Heart left ventricle (tissue), 16 donors: Measurements from ENCODE around the gene ASTN2. TPM values are rescaled to one million over a fixed set of nuclear protein-coding genes. Genes with fewer than 3 reads are reported as not detected.

Source experiments
- ATAC-seq, 4 donors: fragments of 200-7000 bp; cut with Tn5 transposase; one replicate each; pipeline ENCODE4 v1.9.1; 2020 to 2022; ENCODE audit warnings: moderate library complexity in 4 of 4, mild to moderate bottlenecking in 3 of 4, moderate number of reproducible peaks in 1 of 4
- DNase-seq, 5 donors: peaks; one replicate each; pipeline ENCODE4 v3.0.0-alpha.2; 2020
- H3K27ac ChIP-seq, 12 donors: fragments of 200-600 bp; sonication (generic) in 4 of 12; one replicate each; pipeline versions ENCODE4 v1.5.0 to v1.8.0; 2016 to 2022; ENCODE audit warnings: mild to moderate bottlenecking in 2 of 12
- H3K27me3 ChIP-seq, 9 donors: fragments of 200-600 bp; sonication (generic) in 2 of 9; one replicate each; pipeline versions ENCODE4 v1.5.1 to v1.8.0; 2016 to 2022; ENCODE audit warnings: mild to moderate bottlenecking in 3 of 9
- H3K36me3 ChIP-seq, 9 donors: fragments of 200-600 bp; sonication (generic) in 2 of 9; one replicate each; pipeline versions ENCODE4 v1.5.0 to v1.8.0; 2018 to 2022; ENCODE audit warnings: mild to moderate bottlenecking in 2 of 9
- H3K4me1 ChIP-seq, 12 donors: fragments of 200-600 bp; sonication (generic) in 4 of 12; one replicate each; pipeline versions ENCODE4 v1.5.0 to v1.8.0; 2016 to 2022; ENCODE audit warnings: mild to moderate bottlenecking in 3 of 12
- H3K4me3 ChIP-seq, 12 donors: fragments of 200-600 bp; sonication (generic) in 4 of 12; one replicate each; pipeline versions ENCODE4 v1.5.0 to v1.8.0; 2017 to 2022; ENCODE audit warnings: mild to moderate bottlenecking in 9 of 12, moderate library complexity in 4 of 12
- H3K9me3 ChIP-seq, 12 donors: fragments of 200-600 bp; sonication (generic) in 4 of 12; one replicate each; pipeline versions ENCODE4 v1.5.0 to v1.8.0; 2016 to 2022; ENCODE audit warnings: mild to moderate bottlenecking in 1 of 12
- POLR2A ChIP-seq, 2 donors: fragments of 450-650 bp; IDR thresholded peaks; one replicate each; pipeline ENCODE4 v1.6.1; 2017; ENCODE audit warnings: antibody characterized with exemption in 2 of 2, mild to moderate bottlenecking in 2 of 2, moderate library complexity in 2 of 2
- WGBS, 4 donors: extraction: QIAGEN DNeasy Blood & Tissue Kit in 2 of 4; methylation state at CpG; one replicate each; pipeline versions ENCODE4 v1.1.5 to v1.1.7; 2013 to 2018; 5-methylcytosine and 5-hydroxymethylcytosine counted together
- intact Hi-C, 10 donors: fragments of 100-400 bp; cut with DNase I; formaldehyde crosslinking; loops; one replicate each; pipeline versions ENCODE4 v1.11.1 to v1.14.2; 2022
- polyA plus RNA-seq, 2 donors: library from polyadenylated mRNA; stranded (reverse); fragments of 200-250 nt; gene quantifications; one replicate each; pipeline ENCODE4 v1.2.3, GENCODE V29; 2013
- total RNA-seq, 9 donors: library from RNA; depleted of rRNA in 2 of 9; stranded (reverse); fragments of >200 nt in 2 of 9; fragmentation: NEBNext Ultra II Directional in 3 of 9; extraction: Animal tissue kit (Norgen Biotek cat#: 25700) in 3 of 9; gene quantifications; one replicate each; pipeline versions ENCODE4 v1.1.0 to v1.2.4, GENCODE V29; 2016 to 2023
- TF ChIP-seq, protein P1 (sequence below), 12 donors: fragments of 200-600 bp; sonication (generic) in 4 of 12; IDR thresholded peaks; one replicate each; pipeline versions ENCODE4 v1.5.0 to v1.8.0; 2018 to 2022; ENCODE audit warnings: antibody characterized with exemption in 12 of 12, mild to moderate bottlenecking in 5 of 12
- donor health status: ischemic (EF 13 %, LVEDD 7.1; RV severe dilation, severe dysfunction).
- donor health status: healthy with polysubstance abuse.
- donor health status: DM: no; HTN: yes; CAD: no.
- donor health status: DM: no; HTN: no; CAD: no.
- donor health status: ischemic (EF 25% LVEDD 6.9; RV normal size, moderate dysfunction).
- donor health status: ischemic (EF 25% LVEDD 5.7; RV mildly dilated, moderate dysfunction).
- donor health status: healthy.
- donor health status: DM: yes; HTN: yes; CAD: no.
- donor health status: ischemic (EF 35%, LVEDD 5.7; RV mildly dilated, moderate dysfunction).
- donor health status: nonischemic (EF 11% LVEDD 7.7; RV severe dilation, severe dysfunction).
- donor health status: DM: yes; HTN: yes; CAD: no.
- donor health status: PGD.
- donor health status: ischemic (EF 29% LVEDD 5.4; RV normal size, mild dysfunction).
- donor health status: nonischemic (EF 23%, LVEDD 6.1; RV moderate dilation, normal function).

ASTN2 gene
- total and polyA plus RNA-seq, 11 donors = 2.5 to 6.0 (median 3.5) TPM

DNA sequence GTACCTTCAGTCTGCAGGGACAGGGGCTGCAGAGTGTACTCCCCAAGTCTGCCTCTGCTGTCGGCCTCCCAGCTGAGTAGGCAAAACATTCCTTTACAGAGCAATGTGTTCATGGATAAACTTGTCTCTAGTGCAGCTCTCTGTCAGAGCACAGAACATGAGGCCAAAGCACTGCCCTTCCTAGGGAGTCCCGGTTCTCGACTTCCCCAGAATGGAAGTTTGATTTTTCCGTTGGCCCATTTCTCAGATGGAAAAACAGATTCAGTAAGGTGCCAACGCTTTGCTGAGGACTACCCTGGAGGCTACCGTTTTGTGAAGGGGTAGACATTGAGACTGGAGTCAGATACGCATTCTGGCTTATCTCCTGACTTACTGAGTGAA is 728.2 kb downstream of the ASTN2 start:
- ATAC-seq = peak; percentile 44 to 47 (median 44)
- intact Hi-C loops = no loop called here
- Histone ChIP-seq H3K4me3 (peak overlapping the region; percentile 56 to 89 (median 77)), H3K9me3 (peaks cover 0 to 12% (median 0%) of the 10 kb centered on the region in 12 donors), H3K4me1 (peaks cover 0 to 35% (median 20%) of the 10 kb centered on the region in 12 donors), H3K27ac (peak overlapping the region in 11 of 12 donors; percentile 66 to 88 (median 79)), H3K36me3 (no peaks in the 10 kb centered on the region), H3K27me3 (no peaks in the 10 kb centered on the region)
- 7 to 17% (median 10%) methylated on average over 6 to 7 of the region's 7 CpGs for WGBS, 4 donors
- TF ChIP-seq, protein P1, sequence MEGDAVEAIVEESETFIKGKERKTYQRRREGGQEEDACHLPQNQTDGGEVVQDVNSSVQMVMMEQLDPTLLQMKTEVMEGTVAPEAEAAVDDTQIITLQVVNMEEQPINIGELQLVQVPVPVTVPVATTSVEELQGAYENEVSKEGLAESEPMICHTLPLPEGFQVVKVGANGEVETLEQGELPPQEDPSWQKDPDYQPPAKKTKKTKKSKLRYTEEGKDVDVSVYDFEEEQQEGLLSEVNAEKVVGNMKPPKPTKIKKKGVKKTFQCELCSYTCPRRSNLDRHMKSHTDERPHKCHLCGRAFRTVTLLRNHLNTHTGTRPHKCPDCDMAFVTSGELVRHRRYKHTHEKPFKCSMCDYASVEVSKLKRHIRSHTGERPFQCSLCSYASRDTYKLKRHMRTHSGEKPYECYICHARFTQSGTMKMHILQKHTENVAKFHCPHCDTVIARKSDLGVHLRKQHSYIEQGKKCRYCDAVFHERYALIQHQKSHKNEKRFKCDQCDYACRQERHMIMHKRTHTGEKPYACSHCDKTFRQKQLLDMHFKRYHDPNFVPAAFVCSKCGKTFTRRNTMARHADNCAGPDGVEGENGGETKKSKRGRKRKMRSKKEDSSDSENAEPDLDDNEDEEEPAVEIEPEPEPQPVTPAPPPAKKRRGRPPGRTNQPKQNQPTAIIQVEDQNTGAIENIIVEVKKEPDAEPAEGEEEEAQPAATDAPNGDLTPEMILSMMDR (IDR thresholded peaks at IDR 0.05) = no peak
- TF ChIP-seq POLR2A (IDR thresholded peaks at IDR 0.05) = no peak
- DNase-seq = no peak

DNA sequence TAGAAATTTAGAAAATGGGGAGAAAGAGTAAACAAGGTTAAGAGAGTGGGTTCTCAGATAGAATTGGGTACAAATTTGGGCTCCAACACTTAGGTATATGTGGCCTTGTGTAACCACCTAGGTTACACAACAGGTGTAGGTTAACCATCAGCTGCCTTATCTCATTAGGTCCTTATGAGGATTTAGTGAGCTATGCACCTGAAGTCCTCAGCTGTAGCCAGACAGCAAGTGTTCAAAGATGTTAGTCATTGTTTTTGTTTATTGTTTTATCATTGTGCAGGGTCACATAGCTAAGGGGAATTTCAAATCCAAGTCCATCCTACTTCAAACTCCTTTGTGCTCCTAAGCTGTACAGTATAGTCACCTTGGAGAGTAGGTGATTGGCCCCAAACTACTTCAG is 728.7 kb downstream of the ASTN2 start:
- ATAC-seq (no peak), DNase-seq (no peak)
- Histone ChIP-seq H3K9me3 (peaks cover 0 to 12% (median 0%) of the 10 kb centered on the region in 12 donors), H3K4me1 (peaks cover 0 to 35% (median 20%) of the 10 kb centered on the region in 12 donors), H3K27ac (no peak overlapping the region), H3K27me3 (no peaks in the 10 kb centered on the region), H3K36me3 (no peaks in the 10 kb centered on the region), H3K4me3 (peak overlapping the region in 9 of 12 donors; percentile 75 to 89 (median 79))
- intact Hi-C loops = no loop called here
- no peak for TF ChIP-seq POLR2A (IDR thresholded peaks at IDR 0.05)
- TF ChIP-seq, protein P1 (IDR thresholded peaks at IDR 0.05) = no peak

DNA sequence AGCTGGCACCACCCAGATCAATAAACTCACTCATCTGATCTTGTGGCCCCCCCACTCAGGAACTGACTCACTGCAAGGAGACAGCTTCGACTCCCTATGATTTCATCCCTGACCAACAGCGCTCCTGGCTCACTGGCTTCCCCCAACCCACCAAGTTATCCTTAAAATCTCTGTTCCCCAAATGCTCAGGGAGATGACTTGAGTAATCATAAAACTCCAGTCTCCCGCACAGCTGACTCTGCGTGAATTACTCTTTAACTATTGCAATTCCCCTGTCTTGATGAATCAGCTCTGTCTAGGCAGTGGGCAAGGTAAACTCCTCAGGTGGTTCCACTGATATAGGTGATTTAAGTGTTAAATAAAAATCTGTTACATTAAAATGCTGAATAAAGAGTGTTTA is 729.7 kb downstream of the ASTN2 start:
- DNase-seq = no peak
- Histone ChIP-seq H3K4me1 (peaks cover 0 to 33% (median 20%) of the 10 kb centered on the region in 12 donors), H3K36me3 (no peaks in the 10 kb centered on the region), H3K9me3 (peaks cover 0 to 12% (median 0%) of the 10 kb centered on the region in 12 donors), H3K4me3 (no peak overlapping the region), H3K27ac (no peak overlapping the region), H3K27me3 (no peaks in the 10 kb centered on the region)
- 73 to 85% (median 82%) methylated on average over 4 of the region's 4 CpGs for WGBS, 4 donors
- no peak for ATAC-seq
- TF ChIP-seq, protein P1 (IDR thresholded peaks at IDR 0.05) = no peak
- TF ChIP-seq POLR2A (IDR thresholded peaks at IDR 0.05) = no peak
- intact Hi-C loops = no loop called here

DNA sequence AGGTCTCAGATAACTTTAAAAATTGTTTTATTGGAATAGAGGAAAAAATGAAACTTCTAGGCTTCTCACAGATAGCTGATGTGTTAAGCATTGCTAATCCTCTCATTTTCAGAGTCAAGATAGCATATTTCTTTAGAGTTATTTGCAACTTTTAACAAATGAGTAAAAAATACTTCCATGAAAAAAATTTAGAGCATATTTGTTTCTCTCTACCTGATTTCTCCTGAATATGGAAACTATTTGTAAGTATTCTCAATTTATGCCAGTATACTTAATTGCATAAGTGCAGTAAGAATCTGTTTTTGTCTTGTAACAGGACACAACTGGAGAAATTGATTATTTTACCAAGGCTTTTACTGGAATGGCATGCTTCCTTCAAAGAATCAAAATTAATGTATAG is 731.3 kb downstream of the ASTN2 start:
- DNase-seq (no peak), ATAC-seq (no peak)
- peaks cover 0 to 12% (median 0%) of the 10 kb centered on the region in 12 donors for H3K9me3 ChIP-seq
- TF ChIP-seq, protein P1 (IDR thresholded peaks at IDR 0.05) = no peak
- TF ChIP-seq POLR2A (IDR thresholded peaks at IDR 0.05) = no peak
- no peaks in the 10 kb centered on the region for H3K36me3 ChIP-seq
- intact Hi-C loops = no loop called here
- H3K27ac ChIP-seq = no peak overlapping the region
- peaks cover 0 to 18% (median 12%) of the 10 kb centered on the region in 12 donors for H3K4me1 ChIP-seq
- no peak overlapping the region for H3K4me3 ChIP-seq
- no peaks in the 10 kb centered on the region for H3K27me3 ChIP-seq
